GM13976 (cell line): ENCODE results near the gene STX10.

Experiments
- DNase-seq: peaks from one replicate; pipeline ENCODE4 v3.0.0; 2012; ENCODE audit warnings: low spot score
- CTCF ChIP-seq: IDR thresholded peaks from 2 replicates; pipeline ENCODE4 v1.5.1; 2012; ENCODE audit warnings: borderline replicate concordance, mild to moderate bottlenecking; ENCODE audit not compliant: insufficient read depth; ENCODE audit errors: extremely low read depth, missing control alignments, control extremely low read depth
- in situ Hi-C: fragments of 300-500 bp; cut with MboI; formaldehyde crosslinking; loops from one replicate; pipeline ENCODE4 v1.12.0; 2022; ENCODE audit warnings: low sequenced_read_pairs, mixed read lengths, inconsistent platforms; ENCODE audit not compliant: unreplicated experiment

STX10 gene

GRCh38 chr19:13154241-13154778 is 4.1 kb upstream of the STX10 start:
- peak; percentile 67 for DNase-seq
- no peak for TF ChIP-seq CTCF
- in situ Hi-C loops: no loop called here

GRCh38 chr19:13153569-13154240 is 3.5 kb upstream of the STX10 start:
- in situ Hi-C loops: no loop called here
- no peak for DNase-seq
- TF ChIP-seq CTCF: peak; percentile 14

- peak; percentile 92 for DNase-seq
- in situ Hi-C loops: no loop called here
- TF ChIP-seq CTCF: peak; percentile 44
These were observed 2.9 kb upstream of the STX10 start for GRCh38 chr19:13152974-13153568.

- DNase-seq: no peak
- in situ Hi-C loops: no loop called here
- TF ChIP-seq CTCF: no peak
These were observed 2.3 kb upstream of the STX10 start for GRCh38 chr19:13152356-13152973.

GRCh38 chr19:13151605-13152355 is 1.6 kb upstream of the STX10 start:
- DNase-seq: peak; percentile 96
- TF ChIP-seq CTCF: no peak
- in situ Hi-C loops: no loop called here

GRCh38 chr19:13150931-13151604 is 893 bp upstream of the STX10 start:
- in situ Hi-C loops: no loop called here
- DNase-seq: no peak
- TF ChIP-seq CTCF: no peak
